HFF-Myc (cell line): ENCODE measurements around the gene NMNAT3.

ENCODE experiments used
- DNase-seq: peaks from one replicate; pipeline ENCODE4 v3.0.0-alpha.2; 2011; ENCODE audit warnings: low read depth; ENCODE audit errors: extremely low read depth
- H3K4me3 ChIP-seq: replicated peaks from 2 replicates; pipeline ENCODE4 v1.5.1; 2011; ENCODE audit warnings: low read depth, mild to moderate bottlenecking, control low read depth, low read length
- CTCF ChIP-seq: IDR thresholded peaks from 2 replicates; pipeline ENCODE4 v1.5.1; 2012; ENCODE audit warnings: mild to moderate bottlenecking, low read depth, low read length, control low read depth; ENCODE audit errors: missing control alignments

The NMNAT3 gene

GRCh38 chr3:139533781-139534454 lies 143.9 kb downstream of the NMNAT3 start:
- no peak for TF ChIP-seq CTCF
- DNase-seq = no peak
- H3K4me3 ChIP-seq = no peak overlapping the region

GRCh38 chr3:139532976-139533375 lies 144.8 kb downstream of the NMNAT3 start:
- no peak overlapping the region for H3K4me3 ChIP-seq
- no peak for TF ChIP-seq CTCF
- no peak for DNase-seq

GRCh38 chr3:139530717-139531116 lies 147.1 kb downstream of the NMNAT3 start:
- H3K4me3 ChIP-seq = no peak overlapping the region
- TF ChIP-seq CTCF = no peak
- DNase-seq = no peak

GRCh38 chr3:139529662-139530061 lies 148.1 kb downstream of the NMNAT3 start:
- no peak overlapping the region for H3K4me3 ChIP-seq
- no peak for DNase-seq
- TF ChIP-seq CTCF = no peak

- no peak for DNase-seq
- H3K4me3 ChIP-seq = no peak overlapping the region
- no peak for TF ChIP-seq CTCF
Observed at GRCh38 chr3:139528924-139529323, 148.8 kb downstream of the NMNAT3 start.

- H3K4me3 ChIP-seq = no peak overlapping the region
- DNase-seq = no peak
- no peak for TF ChIP-seq CTCF
Observed at GRCh38 chr3:139528281-139528680, 149.5 kb downstream of the NMNAT3 start.

GRCh38 chr3:139527265-139527664 lies 150.5 kb downstream of the NMNAT3 start:
- DNase-seq = no peak
- TF ChIP-seq CTCF = no peak
- no peak overlapping the region for H3K4me3 ChIP-seq
